Tibial nerve (tissue), 4 donors: ENCODE results near the gene RGS7.

Experiments used
- EP300 ChIP-seq, 2 donors: sonication (generic); formaldehyde crosslinking; IDR thresholded peaks; one replicate each; pipeline ENCODE4 v1.6.1; 2017; ENCODE audit warnings: antibody characterized with exemption in 2 of 2, mild to moderate bottlenecking in 1 of 2
- POLR2A ChIP-seq, 2 donors: fragments of 450-650 bp; IDR thresholded peaks; one replicate each; pipeline ENCODE4 v1.6.1; 2017; ENCODE audit warnings: antibody characterized with exemption in 2 of 2, mild to moderate bottlenecking in 2 of 2, moderate library complexity in 2 of 2
- TF ChIP-seq, protein P1 (sequence below), 5 experiments: fragments of 200-600 bp in 3 of 5; fragments of 450-650 bp in 2 of 5; sonication (generic) in 3 of 5; IDR thresholded peaks; one replicate each; pipeline ENCODE4 v1.5.1; 2016 to 2019; ENCODE audit warnings: antibody characterized with exemption in 5 of 5, mild to moderate bottlenecking in 3 of 5, moderate library complexity in 2 of 5

DNA sequence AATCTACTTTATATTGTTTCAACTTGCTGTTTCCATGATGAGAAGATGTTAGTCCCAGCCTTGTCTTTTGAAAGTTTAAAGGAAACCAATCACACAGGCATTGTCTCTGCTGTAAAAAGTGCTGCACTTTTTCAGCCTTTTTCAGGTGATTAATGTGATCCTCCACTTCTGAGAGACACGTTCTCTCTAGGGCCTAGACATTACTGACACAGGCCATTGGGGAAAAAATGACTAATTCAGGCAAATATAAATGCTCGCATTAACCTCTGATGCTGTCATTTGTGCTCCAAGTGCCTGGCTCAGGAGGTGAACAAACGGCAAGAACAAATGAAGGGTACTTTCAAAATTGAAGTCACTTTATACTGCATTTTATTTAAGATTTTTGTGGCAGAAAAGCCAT, 32.4 kb upstream of the RGS7 start:
- TF ChIP-seq, protein P1, sequence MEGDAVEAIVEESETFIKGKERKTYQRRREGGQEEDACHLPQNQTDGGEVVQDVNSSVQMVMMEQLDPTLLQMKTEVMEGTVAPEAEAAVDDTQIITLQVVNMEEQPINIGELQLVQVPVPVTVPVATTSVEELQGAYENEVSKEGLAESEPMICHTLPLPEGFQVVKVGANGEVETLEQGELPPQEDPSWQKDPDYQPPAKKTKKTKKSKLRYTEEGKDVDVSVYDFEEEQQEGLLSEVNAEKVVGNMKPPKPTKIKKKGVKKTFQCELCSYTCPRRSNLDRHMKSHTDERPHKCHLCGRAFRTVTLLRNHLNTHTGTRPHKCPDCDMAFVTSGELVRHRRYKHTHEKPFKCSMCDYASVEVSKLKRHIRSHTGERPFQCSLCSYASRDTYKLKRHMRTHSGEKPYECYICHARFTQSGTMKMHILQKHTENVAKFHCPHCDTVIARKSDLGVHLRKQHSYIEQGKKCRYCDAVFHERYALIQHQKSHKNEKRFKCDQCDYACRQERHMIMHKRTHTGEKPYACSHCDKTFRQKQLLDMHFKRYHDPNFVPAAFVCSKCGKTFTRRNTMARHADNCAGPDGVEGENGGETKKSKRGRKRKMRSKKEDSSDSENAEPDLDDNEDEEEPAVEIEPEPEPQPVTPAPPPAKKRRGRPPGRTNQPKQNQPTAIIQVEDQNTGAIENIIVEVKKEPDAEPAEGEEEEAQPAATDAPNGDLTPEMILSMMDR (IDR thresholded peaks at IDR 0.05), result no peak
- TF ChIP-seq EP300 (IDR thresholded peaks at IDR 0.05) (no peak), POLR2A (IDR thresholded peaks at IDR 0.05) (no peak)
